ENCODE data around the gene GRIP1. TPM values are rescaled to one million over a fixed set of nuclear protein-coding genes. Genes with fewer than 3 reads are reported as not detected.

GRIP1 gene
- total RNA-seq, 1 donor from 2014 or later, result 9.1 TPM

DNA sequence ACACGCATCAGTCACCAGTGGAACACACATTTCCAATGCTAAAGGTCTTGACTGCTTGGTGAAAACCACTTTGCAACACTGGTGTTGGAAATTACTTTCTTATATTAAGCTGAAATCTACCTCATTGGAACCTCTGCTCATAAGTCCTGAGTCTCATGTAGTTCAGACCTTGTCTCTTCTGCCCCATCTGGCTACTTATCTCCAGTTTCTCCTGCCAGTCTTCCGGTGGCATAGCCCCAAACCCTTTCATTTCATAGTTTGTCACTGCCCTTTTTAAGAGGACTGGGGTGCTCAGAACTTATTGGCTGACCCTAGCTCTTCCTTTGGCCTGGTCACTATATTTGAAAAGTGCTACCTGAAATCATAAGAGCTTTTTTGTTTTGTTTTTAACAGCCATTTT is 332.9 kb downstream of the GRIP1 start:
- no peak for DNase-seq (ENCODE audit: extremely low spot score, unreplicated experiment)
- no peaks in the 10 kb centered on the region for H3K27me3 Mint-ChIP-seq (ENCODE audit: unreplicated experiment)
- H3K27ac Mint-ChIP-seq (ENCODE audit: unreplicated experiment), result no peak overlapping the region
- TF ChIP-seq, protein P1, sequence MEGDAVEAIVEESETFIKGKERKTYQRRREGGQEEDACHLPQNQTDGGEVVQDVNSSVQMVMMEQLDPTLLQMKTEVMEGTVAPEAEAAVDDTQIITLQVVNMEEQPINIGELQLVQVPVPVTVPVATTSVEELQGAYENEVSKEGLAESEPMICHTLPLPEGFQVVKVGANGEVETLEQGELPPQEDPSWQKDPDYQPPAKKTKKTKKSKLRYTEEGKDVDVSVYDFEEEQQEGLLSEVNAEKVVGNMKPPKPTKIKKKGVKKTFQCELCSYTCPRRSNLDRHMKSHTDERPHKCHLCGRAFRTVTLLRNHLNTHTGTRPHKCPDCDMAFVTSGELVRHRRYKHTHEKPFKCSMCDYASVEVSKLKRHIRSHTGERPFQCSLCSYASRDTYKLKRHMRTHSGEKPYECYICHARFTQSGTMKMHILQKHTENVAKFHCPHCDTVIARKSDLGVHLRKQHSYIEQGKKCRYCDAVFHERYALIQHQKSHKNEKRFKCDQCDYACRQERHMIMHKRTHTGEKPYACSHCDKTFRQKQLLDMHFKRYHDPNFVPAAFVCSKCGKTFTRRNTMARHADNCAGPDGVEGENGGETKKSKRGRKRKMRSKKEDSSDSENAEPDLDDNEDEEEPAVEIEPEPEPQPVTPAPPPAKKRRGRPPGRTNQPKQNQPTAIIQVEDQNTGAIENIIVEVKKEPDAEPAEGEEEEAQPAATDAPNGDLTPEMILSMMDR (IDR thresholded peaks at IDR 0.05), result no peak
- H3K4me1 Mint-ChIP-seq (ENCODE audit: unreplicated experiment), result no peaks in the 10 kb centered on the region
- peaks cover 37% of the 10 kb centered on the region for H3K36me3 Mint-ChIP-seq (ENCODE audit: unreplicated experiment)
- no peak overlapping the region for H3K4me3 Mint-ChIP-seq (ENCODE audit: unreplicated experiment)
- H3K9me3 Mint-ChIP-seq (ENCODE audit: unreplicated experiment), result peaks cover 21% of the 10 kb centered on the region

DNA sequence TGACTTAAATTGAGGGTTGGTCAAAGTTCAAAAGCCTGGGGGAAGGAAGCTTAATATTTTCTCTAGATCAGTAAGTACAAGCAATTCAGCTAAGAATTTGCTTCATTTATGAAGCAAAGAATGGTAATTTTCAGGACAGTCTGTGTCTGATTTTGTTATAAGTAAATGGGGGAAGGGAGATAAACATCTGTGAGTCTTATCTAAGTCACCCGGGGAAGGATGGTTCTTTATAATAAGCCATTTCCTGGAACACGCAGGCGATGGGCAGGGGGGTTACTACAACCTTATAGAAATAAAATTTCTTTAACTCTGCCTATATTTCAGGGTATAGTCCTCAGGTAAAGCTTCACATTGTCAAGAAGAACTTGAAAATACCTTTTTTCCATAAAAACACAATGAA is 333.7 kb downstream of the GRIP1 start:
- no peaks in the 10 kb centered on the region for H3K4me1 Mint-ChIP-seq (ENCODE audit: unreplicated experiment)
- no peak for DNase-seq (ENCODE audit: extremely low spot score, unreplicated experiment)
- no peaks in the 10 kb centered on the region for H3K27me3 Mint-ChIP-seq (ENCODE audit: unreplicated experiment)
- H3K36me3 Mint-ChIP-seq (ENCODE audit: unreplicated experiment), result peaks cover 40% of the 10 kb centered on the region
- TF ChIP-seq, protein P1 (IDR thresholded peaks at IDR 0.05), result no peak
- no peak overlapping the region for H3K27ac Mint-ChIP-seq (ENCODE audit: unreplicated experiment)
- no peak overlapping the region for H3K4me3 Mint-ChIP-seq (ENCODE audit: unreplicated experiment)
- H3K9me3 Mint-ChIP-seq (ENCODE audit: unreplicated experiment), result peaks cover 22% of the 10 kb centered on the region

DNA sequence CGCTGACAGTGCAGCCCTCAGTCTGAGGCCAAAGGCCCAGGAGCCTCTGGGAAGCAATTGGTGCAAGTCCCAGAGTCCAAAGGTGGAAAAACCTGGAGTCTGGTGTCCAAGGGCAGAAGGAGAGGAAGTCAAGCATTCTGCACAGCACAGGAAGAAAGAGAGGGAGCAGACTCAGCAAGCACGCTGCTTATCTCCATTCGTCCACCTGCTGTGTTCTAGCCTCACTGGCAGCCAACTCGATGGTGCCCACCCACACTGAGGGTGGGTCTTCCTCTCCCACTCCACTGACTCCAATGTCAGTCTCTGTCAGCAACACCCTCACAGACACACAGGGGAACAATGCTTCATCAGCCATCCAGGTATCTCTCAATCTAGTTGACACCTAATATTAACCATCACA is 337.8 kb downstream of the GRIP1 start:
- H3K4me3 Mint-ChIP-seq (ENCODE audit: unreplicated experiment), result no peak overlapping the region
- DNase-seq (ENCODE audit: extremely low spot score, unreplicated experiment), result no peak
- peaks cover 50% of the 10 kb centered on the region for H3K36me3 Mint-ChIP-seq (ENCODE audit: unreplicated experiment)
- TF ChIP-seq, protein P1 (IDR thresholded peaks at IDR 0.05), result no peak
- H3K27me3 Mint-ChIP-seq (ENCODE audit: unreplicated experiment), result no peaks in the 10 kb centered on the region
- H3K9me3 Mint-ChIP-seq (ENCODE audit: unreplicated experiment), result peaks cover 29% of the 10 kb centered on the region
- no peak overlapping the region for H3K27ac Mint-ChIP-seq (ENCODE audit: unreplicated experiment)
- H3K4me1 Mint-ChIP-seq (ENCODE audit: unreplicated experiment), result no peaks in the 10 kb centered on the region

DNA sequence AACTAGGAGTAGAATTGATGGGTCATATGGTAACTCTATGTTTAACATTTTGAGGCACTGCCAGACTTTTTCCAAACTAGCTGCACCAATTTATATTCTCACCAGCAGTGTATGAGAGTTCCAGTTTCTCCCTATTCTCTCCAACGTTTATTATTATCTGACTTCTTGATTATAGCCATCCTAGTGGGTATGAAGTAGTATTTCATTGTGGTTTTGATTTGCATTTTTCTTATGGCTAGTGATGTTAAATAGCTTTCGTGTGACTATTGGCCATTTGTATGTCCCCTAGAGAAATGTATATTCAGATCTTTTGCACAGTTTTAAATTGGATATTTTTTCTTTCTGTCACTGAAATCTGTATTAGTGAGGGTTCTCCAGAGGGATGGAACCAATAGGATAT is 338.7 kb downstream of the GRIP1 start:
- TF ChIP-seq, protein P1 (IDR thresholded peaks at IDR 0.05), result no peak
- Mint-ChIP-seq H3K27ac (ENCODE audit: unreplicated experiment) (no peak overlapping the region), H3K4me3 (ENCODE audit: unreplicated experiment) (no peak overlapping the region), H3K36me3 (ENCODE audit: unreplicated experiment) (peaks cover 42% of the 10 kb centered on the region), H3K27me3 (ENCODE audit: unreplicated experiment) (no peaks in the 10 kb centered on the region), H3K9me3 (ENCODE audit: unreplicated experiment) (peaks cover 27% of the 10 kb centered on the region), H3K4me1 (ENCODE audit: unreplicated experiment) (no peaks in the 10 kb centered on the region)
- DNase-seq (ENCODE audit: extremely low spot score, unreplicated experiment), result no peak

DNA sequence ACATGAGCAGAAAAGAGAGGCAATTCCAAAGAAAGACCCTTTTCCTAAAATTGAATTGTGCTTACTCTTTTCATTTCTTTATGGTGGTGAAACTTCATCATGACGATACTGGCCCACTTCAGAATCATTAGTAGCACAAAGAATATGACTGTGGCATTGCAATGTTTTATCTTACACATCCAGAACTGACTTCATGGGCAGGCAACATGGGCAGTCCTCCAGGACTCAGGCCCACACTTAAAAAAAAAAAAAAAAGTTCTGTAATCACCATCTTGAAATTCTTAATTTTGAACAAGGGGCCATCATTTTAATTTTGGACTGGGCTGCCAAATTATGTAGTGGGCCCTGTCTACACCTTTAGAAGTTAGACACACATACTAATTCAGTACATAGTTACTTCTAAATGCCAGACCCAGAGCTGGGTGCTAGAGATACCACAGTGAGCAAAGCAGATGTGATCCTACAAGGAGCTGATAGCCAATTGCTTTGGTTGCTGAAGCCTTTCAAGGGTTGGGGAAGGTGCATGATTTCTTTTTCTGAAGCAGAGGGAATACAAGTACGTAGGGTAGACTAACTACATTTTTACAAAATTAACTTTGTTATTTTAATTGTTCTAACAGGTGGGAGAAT is 341.4 kb downstream of the GRIP1 start:
- Mint-ChIP-seq H3K4me3 (ENCODE audit: unreplicated experiment) (no peak overlapping the region), H3K27me3 (ENCODE audit: unreplicated experiment) (no peaks in the 10 kb centered on the region), H3K27ac (ENCODE audit: unreplicated experiment) (no peak overlapping the region), H3K36me3 (ENCODE audit: unreplicated experiment) (peaks cover 32% of the 10 kb centered on the region), H3K9me3 (ENCODE audit: unreplicated experiment) (peaks cover 18% of the 10 kb centered on the region), H3K4me1 (ENCODE audit: unreplicated experiment) (no peaks in the 10 kb centered on the region)
- TF ChIP-seq, protein P1 (IDR thresholded peaks at IDR 0.05), result no peak
- no peak for DNase-seq (ENCODE audit: extremely low spot score, unreplicated experiment)
